IPS DF 19.7 (cell line): Measurements from ENCODE around the gene ZBTB16.

Experiments
- DNase-seq: peaks from one replicate; pipeline ENCODE4 v3.0.0-alpha.2; 2013; ENCODE audit warnings: low read depth, low spot score

The ZBTB16 gene

GRCh38 chr11:114130115-114130576 lies 70.6 kb downstream of the ZBTB16 start:
- DNase-seq, result no peak

GRCh38 chr11:114130629-114131277 lies 71.2 kb downstream of the ZBTB16 start:
- DNase-seq, result no peak

- DNase-seq, result no peak
These were observed 72.0 kb downstream of the ZBTB16 start for GRCh38 chr11:114131461-114131864.

- DNase-seq, result no peak
These were observed 72.9 kb downstream of the ZBTB16 start for GRCh38 chr11:114132417-114132816.

GRCh38 chr11:114132944-114133394 lies 73.5 kb downstream of the ZBTB16 start:
- no peak for DNase-seq

- DNase-seq, result no peak
These were observed 74.2 kb downstream of the ZBTB16 start for GRCh38 chr11:114133548-114134329.

- DNase-seq, result no peak
These were observed 75.4 kb downstream of the ZBTB16 start for GRCh38 chr11:114134870-114135269.

GRCh38 chr11:114135737-114136151 lies 76.2 kb downstream of the ZBTB16 start:
- peak; percentile 47 for DNase-seq

GRCh38 chr11:114136686-114137640 lies 77.5 kb downstream of the ZBTB16 start:
- no peak for DNase-seq

- DNase-seq, result no peak
These were observed 78.3 kb downstream of the ZBTB16 start for GRCh38 chr11:114137838-114138237.

GRCh38 chr11:114138411-114138810 lies 78.9 kb downstream of the ZBTB16 start:
- DNase-seq, result no peak

GRCh38 chr11:114140826-114141225 lies 81.3 kb downstream of the ZBTB16 start:
- no peak for DNase-seq

- DNase-seq, result no peak
These were observed 82.5 kb downstream of the ZBTB16 start for GRCh38 chr11:114141863-114142580.

GRCh38 chr11:114142707-114143106 lies 83.2 kb downstream of the ZBTB16 start:
- no peak for DNase-seq

GRCh38 chr11:114145166-114145775 lies 85.8 kb downstream of the ZBTB16 start:
- DNase-seq, result no peak

- no peak for DNase-seq
These were observed 88.0 kb downstream of the ZBTB16 start for GRCh38 chr11:114147375-114148012.

GRCh38 chr11:114148013-114148382 lies 88.5 kb downstream of the ZBTB16 start:
- no peak for DNase-seq

- no peak for DNase-seq
These were observed 90.3 kb downstream of the ZBTB16 start for GRCh38 chr11:114149689-114150407.

GRCh38 chr11:114150671-114151070 lies 91.2 kb downstream of the ZBTB16 start:
- no peak for DNase-seq

GRCh38 chr11:114151631-114152030 lies 92.1 kb downstream of the ZBTB16 start:
- no peak for DNase-seq
